Stomach (tissue), 9 donors: ENCODE results near the gene RUBCNL. TPM values are rescaled to one million over a fixed set of nuclear protein-coding genes. Genes with fewer than 3 reads are reported as not detected.

ENCODE experiments used
- DNase-seq, 2 donors: peaks; one replicate each; pipeline versions ENCODE4 v3.0.0 to v3.0.0-alpha.2; 2013 to 2019
- H3K27ac ChIP-seq, 5 donors: fragments of 200-600 bp in 4 of 5; sonication (generic) in 4 of 5; one replicate each; pipeline ENCODE4 v1.5.1; 2013 to 2019; ENCODE audit warnings: mild to moderate bottlenecking in 1 of 5, moderate library complexity in 1 of 5
- H3K27me3 ChIP-seq, 3 donors: fragments of 200-600 bp; sonication (generic); one replicate each; pipeline ENCODE4 v1.5.1; 2017 to 2019; ENCODE audit warnings: mixed run types in 1 of 3
- H3K36me3 ChIP-seq, 4 donors: fragments of 200-600 bp; sonication (generic); 1 replicate in 3 of 4; 2 replicates in 1 of 4; pipeline ENCODE4 v1.5.1; 2016 to 2019
- H3K4me1 ChIP-seq, 4 donors: fragments of 200-600 bp; sonication (generic); one replicate each; pipeline ENCODE4 v1.5.1; 2016 to 2019
- H3K4me3 ChIP-seq, 4 donors: fragments of 200-600 bp; sonication (generic) in 3 of 4; one replicate each; pipeline ENCODE4 v1.5.1; 2016 to 2019; ENCODE audit warnings: mild to moderate bottlenecking in 1 of 4
- H3K9me3 ChIP-seq, 4 donors: fragments of 200-600 bp; sonication (generic); one replicate each; pipeline ENCODE4 v1.5.1; 2016 to 2019
- CTCF ChIP-seq, 7 experiments: fragments of 450-650 bp in 4 of 7; fragments of 200-600 bp in 3 of 7; sonication (generic) in 3 of 7; IDR thresholded peaks; one replicate each; pipeline ENCODE4 v1.5.1; 2016 to 2019; ENCODE audit warnings: antibody characterized with exemption in 7 of 7, control low read depth in 2 of 7, mild to moderate bottlenecking in 1 of 7
- EP300 ChIP-seq: sonication (generic); formaldehyde crosslinking; IDR thresholded peaks from one replicate; pipeline ENCODE4 v1.6.1; 2017; ENCODE audit warnings: antibody characterized with exemption
- POLR2A ChIP-seq, 4 donors: fragments of 450-650 bp; IDR thresholded peaks; one replicate each; pipeline ENCODE4 v1.6.1; 2016; ENCODE audit warnings: antibody characterized with exemption in 4 of 4, control low read depth in 2 of 4, mild to moderate bottlenecking in 1 of 4, moderate library complexity in 1 of 4
- POLR2AphosphoS5 ChIP-seq, 3 donors: sonication (generic); formaldehyde crosslinking; IDR thresholded peaks; one replicate each; pipeline ENCODE4 v1.6.1; 2016; ENCODE audit warnings: antibody characterized with exemption in 3 of 3
- WGBS, 5 donors: extraction: QIAGEN DNeasy Blood & Tissue Kit in 3 of 5; methylation state at CpG; one replicate each; pipeline versions ENCODE4 v1.1.5 to v1.1.7; 2013 to 2018; 5-methylcytosine and 5-hydroxymethylcytosine counted together
- intact Hi-C: fragments of 100-400 bp; cut with DNase I; formaldehyde crosslinking; loops from one replicate; pipeline ENCODE4 v1.15.1; 2023; ENCODE audit warnings: low total_unique reads
- polyA plus RNA-seq, 3 donors: library from polyadenylated mRNA; stranded (reverse); fragments of 200-250 nt; gene quantifications; one replicate each; pipeline ENCODE4 v1.2.3, GENCODE V29; 2013
- total RNA-seq, 5 donors: library from RNA; depleted of rRNA; stranded (reverse); fragments of >200 nt; gene quantifications; one replicate each; pipeline versions ENCODE4 v1.1.0 to v1.2.3, GENCODE V29; 2014 to 2016
- donor health status: healthy with polysubstance abuse.
- donor health status: Bipolar disorder and iron deficiency.
- donor health status: healthy.

RUBCNL gene
- total and polyA plus RNA-seq, 8 donors: 0.46 to 7.7 (median 2.7) TPM; not detected in 2

GRCh38 chr13:46392967-46393366, 5.9 kb upstream of the RUBCNL start:
- TF ChIP-seq POLR2AphosphoS5 (IDR thresholded peaks at IDR 0.05): no peak
- no peak for TF ChIP-seq EP300
- TF ChIP-seq POLR2A (IDR thresholded peaks at IDR 0.05): no peak
- TF ChIP-seq CTCF (IDR thresholded peaks at IDR 0.05): no peak
- DNase-seq: no peak
- Histone ChIP-seq H3K27ac (no peak overlapping the region), H3K27me3 (peaks cover 0 to 19% (median 4%) of the 10 kb centered on the region in 3 donors), H3K36me3 (no peaks in the 10 kb centered on the region), H3K4me3 (no peak overlapping the region), H3K9me3 (no peaks in the 10 kb centered on the region), H3K4me1 (peaks cover 0 to 17% (median 0%) of the 10 kb centered on the region in 4 donors)
- WGBS, 5 donors: 44 to 76% (median 70%) methylated on average over 2 of the region's 2 CpGs
- intact Hi-C loops: no loop called here

DNA sequence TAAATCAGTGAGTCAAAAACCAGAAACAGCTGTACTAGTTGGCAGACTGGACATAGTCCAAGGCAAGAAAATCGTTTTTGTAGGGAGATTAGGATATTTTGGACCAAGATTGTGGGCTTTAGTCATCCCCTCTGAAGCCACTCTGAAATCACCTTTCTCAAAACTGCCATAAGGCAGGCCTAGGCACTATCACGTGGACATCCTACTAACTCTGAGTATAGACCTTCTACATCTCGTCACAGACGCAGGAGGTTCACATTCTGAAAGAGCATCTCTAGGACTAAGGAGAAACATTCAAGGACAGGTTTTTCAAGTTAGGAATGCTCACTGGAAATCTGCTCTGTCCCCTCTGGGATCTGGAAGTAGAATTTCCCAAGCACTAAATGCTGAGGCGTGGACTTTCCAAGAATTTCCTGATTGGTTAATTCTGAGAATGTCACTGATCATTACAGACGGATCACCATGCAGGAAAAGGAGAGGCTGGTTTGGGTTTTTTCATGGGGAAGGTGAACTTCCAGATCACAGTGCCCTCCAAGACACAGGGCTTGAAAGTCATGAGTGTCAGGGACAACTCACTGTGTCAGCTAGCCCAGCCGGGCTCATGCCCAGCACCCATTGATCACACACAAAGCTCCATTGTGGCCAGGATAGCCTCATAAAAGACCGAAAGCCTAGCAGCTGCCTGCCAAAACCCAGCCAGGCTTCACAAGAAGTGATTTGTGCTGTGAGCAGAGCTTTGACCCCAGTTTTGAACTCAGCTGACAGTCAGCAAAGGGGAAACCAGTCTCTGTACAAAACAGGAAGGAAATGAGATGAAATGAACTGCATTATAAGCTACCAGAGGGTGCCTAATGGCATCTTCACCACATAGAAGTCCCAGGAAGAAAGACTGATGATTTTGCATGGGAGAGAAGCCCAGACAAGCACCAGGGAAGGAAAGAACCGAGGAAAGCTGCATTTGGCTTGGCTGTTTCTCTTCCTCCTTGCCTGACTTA, 2.7 kb upstream of the RUBCNL start:
- no peaks in the 10 kb centered on the region for H3K9me3 ChIP-seq
- no peak overlapping the region for H3K4me3 ChIP-seq
- peak in 1 of 2 donors; percentile 75 for DNase-seq
- H3K27me3 ChIP-seq: peaks cover 6 to 47% (median 24%) of the 10 kb centered on the region in 3 donors
- peak overlapping the region in 4 of 5 donors; percentile 4 to 58 (median 28) for H3K27ac ChIP-seq
- 46 to 60% (median 56%) methylated on average over 9 of the region's 9 CpGs for WGBS, 5 donors
- TF ChIP-seq POLR2AphosphoS5 (IDR thresholded peaks at IDR 0.05) (no peak), CTCF (IDR thresholded peaks at IDR 0.05) (no peak), EP300 (no peak)
- H3K36me3 ChIP-seq: no peaks in the 10 kb centered on the region
- H3K4me1 ChIP-seq: peaks cover 0 to 33% (median 12%) of the 10 kb centered on the region in 4 donors
- intact Hi-C loops: no loop called here

GRCh38 chr13:46388846-46389245, 1.8 kb upstream of the RUBCNL start:
- Histone ChIP-seq H3K9me3 (no peaks in the 10 kb centered on the region), H3K36me3 (no peaks in the 10 kb centered on the region), H3K27me3 (peaks cover 6 to 42% (median 25%) of the 10 kb centered on the region in 3 donors), H3K4me3 (no peak overlapping the region), H3K4me1 (peaks cover 0 to 33% (median 12%) of the 10 kb centered on the region in 4 donors), H3K27ac (no peak overlapping the region)
- no peak for DNase-seq
- WGBS, 5 donors: 77 to 92% (median 85%) methylated on average over 3 of the region's 3 CpGs
- TF ChIP-seq POLR2A (IDR thresholded peaks at IDR 0.05) (no peak), CTCF (IDR thresholded peaks at IDR 0.05) (no peak), EP300 (no peak), POLR2AphosphoS5 (IDR thresholded peaks at IDR 0.05) (no peak)
- intact Hi-C loops: no loop called here

DNA sequence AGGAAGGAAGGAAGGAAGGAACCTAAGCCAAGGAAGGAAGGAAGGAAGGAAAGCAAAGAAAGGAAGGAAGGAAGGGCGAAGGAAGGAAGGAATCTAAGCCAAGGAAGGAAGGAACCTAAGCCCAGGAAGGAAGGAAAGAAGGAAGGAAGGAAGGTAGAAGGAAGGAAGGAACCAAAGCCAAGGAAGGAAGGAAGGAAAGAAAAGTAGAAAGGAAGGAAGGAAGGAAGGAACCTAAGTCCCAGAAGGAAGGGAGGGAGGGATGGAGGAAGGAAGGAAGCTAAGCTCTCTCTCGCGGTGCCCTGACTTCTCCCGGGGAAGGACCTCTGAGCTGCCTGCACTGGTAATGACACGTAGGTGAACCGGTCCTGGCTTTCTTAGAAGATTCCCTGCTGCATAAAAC, 1.3 kb upstream of the RUBCNL start:
- peaks cover 0 to 33% (median 12%) of the 10 kb centered on the region in 4 donors for H3K4me1 ChIP-seq
- TF ChIP-seq POLR2AphosphoS5 (IDR thresholded peaks at IDR 0.05): no peak
- TF ChIP-seq CTCF (IDR thresholded peaks at IDR 0.05): no peak
- TF ChIP-seq EP300: no peak
- no peak for TF ChIP-seq POLR2A (IDR thresholded peaks at IDR 0.05)
- no peak for DNase-seq
- H3K4me3 ChIP-seq: no peak overlapping the region
- no peaks in the 10 kb centered on the region for H3K9me3 ChIP-seq
- no peak overlapping the region for H3K27ac ChIP-seq
- H3K36me3 ChIP-seq: no peaks in the 10 kb centered on the region
- peaks cover 6 to 40% (median 25%) of the 10 kb centered on the region in 3 donors for H3K27me3 ChIP-seq
- intact Hi-C loops: no loop called here
- WGBS, 5 donors: 73 to 84% (median 82%) methylated on average over 6 of the region's 6 CpGs
